OCI-LY3 (cell line): ENCODE results near the gene ATG4C.

ENCODE experiments used
- H2AFZ ChIP-seq: fragments of 200-600, 300-600 bp; shearing (Covaris generic); 2 replicates; pipeline ENCODE4 v1.6.0; 2014; ENCODE audit warnings: antibody characterized with exemption, low read depth, low read length
- H3K27ac ChIP-seq: fragments of 200-600, 300-600 bp; sonication (generic); 2 replicates; pipeline ENCODE4 v1.5.1; 2014; ENCODE audit warnings: mild to moderate bottlenecking, low read length, moderate library complexity, mixed read lengths
- H3K27me3 ChIP-seq: fragments of 200-600, 300-600 bp; sonication (generic); 2 replicates; pipeline ENCODE4 v1.6.1; 2014; ENCODE audit warnings: low read depth, low read length, mixed read lengths
- H3K36me3 ChIP-seq: fragments of 200-600, 300-600 bp; sonication (generic); replicated peaks from 2 replicates; pipeline ENCODE3; 2014; ENCODE audit warnings: low read depth, low read length, mixed read lengths
- H3K4me1 ChIP-seq: fragments of 300-600, 200-600 bp; sonication (generic); 2 replicates; pipeline ENCODE4 v1.6.1; 2014; ENCODE audit warnings: low read length, mixed read lengths
- H3K4me2 ChIP-seq: fragments of 200-600, 300-600 bp; sonication (generic); 2 replicates; pipeline ENCODE4 v1.6.1; 2014; ENCODE audit warnings: low read length, mixed read lengths
- H3K4me3 ChIP-seq: fragments of 300-600, 200-600 bp; sonication (generic); 2 replicates; pipeline ENCODE4 v1.5.1; 2014; ENCODE audit warnings: antibody characterized with exemption, mild to moderate bottlenecking, low read length, moderate library complexity
- H3K79me2 ChIP-seq: fragments of 300-600, 200-600 bp; shearing (Covaris generic); 2 replicates; pipeline ENCODE4 v1.6.1; 2014; ENCODE audit warnings: mild to moderate bottlenecking, low read length, mixed read lengths
- H3K9ac ChIP-seq: fragments of 300-600, 200-600 bp; shearing (Covaris generic); 2 replicates; pipeline ENCODE4 v1.6.0; 2014; ENCODE audit warnings: mild to moderate bottlenecking, low read length, moderate library complexity
- H3K9me3 ChIP-seq: fragments of 200-600, 300-600 bp; shearing (Covaris generic); 2 replicates; pipeline ENCODE4 v1.6.1; 2014; ENCODE audit warnings: low read length, mixed read lengths; ENCODE audit not compliant: insufficient read depth
- H4K20me1 ChIP-seq: fragments of 200-600, 300-600 bp; sonication (generic); 2 replicates; pipeline ENCODE4 v1.6.1; 2016; ENCODE audit warnings: low read length, mixed read lengths; ENCODE audit not compliant: insufficient read depth
- CTCF ChIP-seq: fragments of 200-600, 300-600 bp; sonication (generic); IDR thresholded peaks from 2 replicates; pipeline ENCODE4 v1.5.1; 2014; ENCODE audit warnings: antibody characterized with exemption, low read length, low read depth
- EZH2phosphoT487 ChIP-seq: fragments of 200-600 bp; shearing (Covaris generic); IDR thresholded peaks from 2 replicates; pipeline ENCODE4 v1.6.1; 2018; ENCODE audit warnings: antibody characterized with exemption, mixed run types, low read depth

ATG4C gene

GRCh38 chr1:62875676-62876075, 91.7 kb downstream of the ATG4C start:
- Histone ChIP-seq H2AFZ (no peak overlapping the region), H3K9me3 (peaks cover 2% of the 10 kb centered on the region; the same call in 1 of the 2 replicates), H3K4me3 (no peak overlapping the region), H3K79me2 (no peaks in the 10 kb centered on the region), H3K36me3 (no peaks in the 10 kb centered on the region), H3K27ac (no peak overlapping the region), H3K9ac (no peak overlapping the region), H3K27me3 (no peaks in the 10 kb centered on the region), H3K4me1 (no peaks in the 10 kb centered on the region), H3K4me2 (no peak overlapping the region), H4K20me1 (no peaks in the 10 kb centered on the region)
- TF ChIP-seq EZH2phosphoT487 (no peak), CTCF (no peak)

- Histone ChIP-seq H3K4me1 (no peaks in the 10 kb centered on the region), H3K4me3 (no peak overlapping the region), H3K79me2 (no peaks in the 10 kb centered on the region), H2AFZ (no peak overlapping the region), H3K4me2 (no peak overlapping the region), H3K9ac (no peak overlapping the region), H3K36me3 (no peaks in the 10 kb centered on the region), H3K9me3 (peaks cover 3% of the 10 kb centered on the region; the same call in 1 of the 2 replicates), H4K20me1 (no peaks in the 10 kb centered on the region), H3K27me3 (no peaks in the 10 kb centered on the region), H3K27ac (no peak overlapping the region)
- no peak for TF ChIP-seq EZH2phosphoT487
- TF ChIP-seq CTCF, result no peak
These were observed 92.6 kb downstream of the ATG4C start for GRCh38 chr1:62876535-62876934.

- no peaks in the 10 kb centered on the region for H4K20me1 ChIP-seq
- H3K9me3 ChIP-seq, result peaks cover 3% of the 10 kb centered on the region; the same call in 1 of the 2 replicates
- H2AFZ ChIP-seq, result no peak overlapping the region
- no peaks in the 10 kb centered on the region for H3K36me3 ChIP-seq
- no peak overlapping the region for H3K4me2 ChIP-seq
- H3K27me3 ChIP-seq, result no peaks in the 10 kb centered on the region
- no peak overlapping the region for H3K9ac ChIP-seq
- TF ChIP-seq CTCF (no peak), EZH2phosphoT487 (no peak)
- H3K4me1 ChIP-seq, result no peaks in the 10 kb centered on the region
- H3K4me3 ChIP-seq, result no peak overlapping the region
- H3K79me2 ChIP-seq, result no peaks in the 10 kb centered on the region
- no peak overlapping the region for H3K27ac ChIP-seq
These were observed 93.6 kb downstream of the ATG4C start for GRCh38 chr1:62877579-62877978.

- no peak overlapping the region for H3K4me3 ChIP-seq
- H3K4me1 ChIP-seq, result no peaks in the 10 kb centered on the region
- H4K20me1 ChIP-seq, result no peaks in the 10 kb centered on the region
- H3K79me2 ChIP-seq, result no peaks in the 10 kb centered on the region
- H3K9ac ChIP-seq, result no peak overlapping the region
- H3K36me3 ChIP-seq, result no peaks in the 10 kb centered on the region
- H3K27ac ChIP-seq, result no peak overlapping the region
- H2AFZ ChIP-seq, result no peak overlapping the region
- H3K27me3 ChIP-seq, result no peaks in the 10 kb centered on the region
- H3K4me2 ChIP-seq, result no peak overlapping the region
- peaks cover 3% of the 10 kb centered on the region; the same call in 1 of the 2 replicates for H3K9me3 ChIP-seq
- TF ChIP-seq EZH2phosphoT487, result no peak
- no peak for TF ChIP-seq CTCF
These were observed 96.0 kb downstream of the ATG4C start for GRCh38 chr1:62879962-62880361.
